Tibial nerve (tissue), 4 donors: Measurements from ENCODE around the gene PSD2.

Source experiments
- EP300 ChIP-seq, 2 donors: sonication (generic); formaldehyde crosslinking; IDR thresholded peaks; one replicate each; pipeline ENCODE4 v1.6.1; 2017; ENCODE audit warnings: antibody characterized with exemption in 2 of 2, mild to moderate bottlenecking in 1 of 2
- TF ChIP-seq, protein P1 (sequence below), 5 experiments: fragments of 200-600 bp in 3 of 5; fragments of 450-650 bp in 2 of 5; sonication (generic) in 3 of 5; IDR thresholded peaks; one replicate each; pipeline ENCODE4 v1.5.1; 2016 to 2019; ENCODE audit warnings: antibody characterized with exemption in 5 of 5, mild to moderate bottlenecking in 3 of 5, moderate library complexity in 2 of 5

DNA sequence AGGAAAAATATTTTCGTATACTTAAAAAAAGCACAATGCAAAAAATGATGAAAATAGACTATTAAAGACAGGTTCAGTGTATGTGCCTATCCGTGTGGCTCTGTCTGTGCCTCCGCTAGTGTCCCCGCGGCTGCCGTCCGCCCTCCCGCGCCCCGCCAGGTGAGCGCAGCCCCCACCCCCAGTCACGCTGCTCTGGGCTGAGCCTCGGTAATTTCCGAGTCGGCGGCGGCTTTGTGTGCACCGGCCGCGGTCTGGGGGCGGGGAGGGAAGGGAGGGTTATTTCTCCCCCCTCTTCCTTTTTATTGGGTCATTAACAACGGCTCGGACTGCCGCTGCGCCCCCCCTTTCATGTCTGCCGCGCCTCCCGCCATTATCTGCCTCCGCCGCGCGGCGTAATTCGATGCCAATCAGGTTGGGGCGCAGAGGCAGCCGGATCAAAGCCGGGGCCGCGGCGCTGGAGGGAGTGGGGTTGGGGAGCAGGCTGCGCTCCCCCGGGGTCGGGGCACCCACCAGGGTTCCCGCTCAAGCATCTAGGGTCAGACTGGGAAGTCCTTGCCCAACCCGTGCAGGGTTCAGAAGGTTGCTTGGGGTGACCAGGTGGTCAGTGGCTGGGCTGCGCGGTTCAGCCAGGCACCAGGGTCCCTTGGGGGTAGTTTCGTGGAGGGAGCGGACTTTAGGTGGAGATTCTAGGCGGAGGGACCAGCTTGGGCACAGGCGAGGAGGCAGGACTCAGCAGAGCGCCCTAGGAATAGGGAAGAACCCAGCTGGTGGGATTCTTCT lies 39.5 kb upstream of the PSD2 start:
- TF ChIP-seq, protein P1, sequence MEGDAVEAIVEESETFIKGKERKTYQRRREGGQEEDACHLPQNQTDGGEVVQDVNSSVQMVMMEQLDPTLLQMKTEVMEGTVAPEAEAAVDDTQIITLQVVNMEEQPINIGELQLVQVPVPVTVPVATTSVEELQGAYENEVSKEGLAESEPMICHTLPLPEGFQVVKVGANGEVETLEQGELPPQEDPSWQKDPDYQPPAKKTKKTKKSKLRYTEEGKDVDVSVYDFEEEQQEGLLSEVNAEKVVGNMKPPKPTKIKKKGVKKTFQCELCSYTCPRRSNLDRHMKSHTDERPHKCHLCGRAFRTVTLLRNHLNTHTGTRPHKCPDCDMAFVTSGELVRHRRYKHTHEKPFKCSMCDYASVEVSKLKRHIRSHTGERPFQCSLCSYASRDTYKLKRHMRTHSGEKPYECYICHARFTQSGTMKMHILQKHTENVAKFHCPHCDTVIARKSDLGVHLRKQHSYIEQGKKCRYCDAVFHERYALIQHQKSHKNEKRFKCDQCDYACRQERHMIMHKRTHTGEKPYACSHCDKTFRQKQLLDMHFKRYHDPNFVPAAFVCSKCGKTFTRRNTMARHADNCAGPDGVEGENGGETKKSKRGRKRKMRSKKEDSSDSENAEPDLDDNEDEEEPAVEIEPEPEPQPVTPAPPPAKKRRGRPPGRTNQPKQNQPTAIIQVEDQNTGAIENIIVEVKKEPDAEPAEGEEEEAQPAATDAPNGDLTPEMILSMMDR (IDR thresholded peaks at IDR 0.05), result no peak
- TF ChIP-seq EP300 (IDR thresholded peaks at IDR 0.05), result no peak
